Psoas muscle (tissue), 8 donors: ENCODE data around the gene AP5Z1. TPM values are rescaled to one million over a fixed set of nuclear protein-coding genes. Genes with fewer than 3 reads are reported as not detected.

Experiments used
- ATAC-seq, 4 donors: fragments of 200-7000 bp; cut with Tn5 transposase; one replicate each; pipeline ENCODE4 v1.9.1; 2020; ENCODE audit warnings: moderate library complexity in 3 of 4, mild to moderate bottlenecking in 2 of 4
- DNase-seq, 2 donors: peaks; one replicate each; pipeline ENCODE4 v3.0.0-alpha.2; 2020
- H3K27ac ChIP-seq: fragments of 200-600 bp; one replicate; pipeline ENCODE4 v1.8.0; 2022
- H3K27me3 ChIP-seq, 3 donors: fragments of 200-600 bp in 1 of 3; one replicate each; pipeline versions ENCODE4 v1.6.1 to v1.8.0; 2013 to 2022; ENCODE audit warnings: low read length in 2 of 3, mild to moderate bottlenecking in 2 of 3, moderate library complexity in 1 of 3; ENCODE audit not compliant: insufficient read depth in 3 of 3
- H3K36me3 ChIP-seq, 2 donors: fragments of 200-600 bp in 1 of 2; one replicate each; pipeline versions ENCODE4 v1.6.1 to v1.8.0; 2013 to 2022; ENCODE audit warnings: low read depth in 1 of 2, mild to moderate bottlenecking in 1 of 2, moderate library complexity in 1 of 2; ENCODE audit not compliant: insufficient read depth in 1 of 2
- H3K4me1 ChIP-seq: fragments of 200-600 bp; one replicate; pipeline ENCODE4 v1.8.0; 2022
- H3K4me3 ChIP-seq: fragments of 200-600 bp; one replicate; pipeline ENCODE4 v1.8.0; 2022; ENCODE audit warnings: mild to moderate bottlenecking
- H3K9me3 ChIP-seq: fragments of 200-600 bp; one replicate; pipeline ENCODE4 v1.8.0; 2022
- WGBS, 3 donors: extraction: QIAGEN DNeasy Blood & Tissue Kit; methylation state at CpG; one replicate each; pipeline versions ENCODE4 v1.1.6 to v1.1.7; 2013; 5-methylcytosine and 5-hydroxymethylcytosine counted together
- intact Hi-C, 2 donors: fragments of 100-400 bp; cut with DNase I; formaldehyde crosslinking; loops; one replicate each; pipeline versions ENCODE4 v1.11.0 to v1.14.2; 2022
- polyA plus RNA-seq, 3 donors: library from polyadenylated mRNA; stranded (reverse); fragments of 200-250 nt; gene quantifications; one replicate each; pipeline ENCODE4 v1.2.3, GENCODE V29; 2013
- total RNA-seq, 4 donors: library from RNA; stranded (reverse); fragmentation: NEBNext Ultra II Directional in 2 of 4; extraction: Animal tissue kit (Norgen Biotek cat#: 25700) in 2 of 4; gene quantifications; one replicate each; pipeline versions ENCODE4 v1.2.1 to v1.2.4, GENCODE V29; 2021 to 2023
- TF ChIP-seq, protein P1 (sequence below): fragments of 200-600 bp; IDR thresholded peaks from one replicate; pipeline ENCODE4 v1.8.0; 2022; ENCODE audit warnings: antibody characterized with exemption
- donor health status: healthy with polysubstance abuse.
- donor health status: DM: no; HTN: no; CAD: no; lungs with moderate emphysema.
- donor health status: Bipolar disorder and iron deficiency.
- donor health status: healthy.
- donor health status: DM: yes; HTN: yes; CAD: no.
- donor health status: DM: no; HTN: no; CAD: no.
- donor health status: DM: no; HTN: no; CAD: no.
- donor health status: DM: yes; HTN: yes; CAD: no.

AP5Z1 gene
- total and polyA plus RNA-seq, 7 donors = 6.6 to 20.1 (median 12.1) TPM

DNA sequence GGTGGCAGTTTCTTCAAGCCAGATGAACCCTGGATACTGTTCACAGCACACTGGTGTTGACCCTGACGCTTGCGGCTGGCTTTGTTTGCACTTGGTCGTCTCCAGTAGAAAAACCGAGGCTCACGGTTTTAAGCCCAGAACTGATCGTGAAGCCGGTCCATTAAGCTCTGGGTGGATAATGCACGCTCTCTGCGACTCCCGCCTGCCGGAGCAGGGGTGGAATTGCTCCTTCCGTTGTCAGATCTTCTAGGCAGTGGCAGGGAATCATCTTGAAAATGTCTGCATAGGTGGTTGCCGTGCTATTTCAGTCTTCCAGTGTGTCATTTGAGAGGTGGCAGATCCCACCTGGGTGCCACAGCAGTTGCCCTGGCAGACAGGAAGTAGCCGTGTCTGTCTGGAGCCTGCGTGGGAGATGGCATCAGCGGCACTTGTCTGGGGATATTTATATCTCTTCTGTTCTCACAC is 35.9 kb upstream of the AP5Z1 start:
- Histone ChIP-seq H3K27me3 (no peaks in the 10 kb centered on the region), H3K4me3 (peak overlapping the region; percentile 56), H3K27ac (peak overlapping the region; percentile 91), H3K36me3 (peaks cover 0 to 25% of the 10 kb centered on the region in 2 donors), H3K4me1 (peaks cover 45% of the 10 kb centered on the region), H3K9me3 (no peaks in the 10 kb centered on the region)
- TF ChIP-seq, protein P1, sequence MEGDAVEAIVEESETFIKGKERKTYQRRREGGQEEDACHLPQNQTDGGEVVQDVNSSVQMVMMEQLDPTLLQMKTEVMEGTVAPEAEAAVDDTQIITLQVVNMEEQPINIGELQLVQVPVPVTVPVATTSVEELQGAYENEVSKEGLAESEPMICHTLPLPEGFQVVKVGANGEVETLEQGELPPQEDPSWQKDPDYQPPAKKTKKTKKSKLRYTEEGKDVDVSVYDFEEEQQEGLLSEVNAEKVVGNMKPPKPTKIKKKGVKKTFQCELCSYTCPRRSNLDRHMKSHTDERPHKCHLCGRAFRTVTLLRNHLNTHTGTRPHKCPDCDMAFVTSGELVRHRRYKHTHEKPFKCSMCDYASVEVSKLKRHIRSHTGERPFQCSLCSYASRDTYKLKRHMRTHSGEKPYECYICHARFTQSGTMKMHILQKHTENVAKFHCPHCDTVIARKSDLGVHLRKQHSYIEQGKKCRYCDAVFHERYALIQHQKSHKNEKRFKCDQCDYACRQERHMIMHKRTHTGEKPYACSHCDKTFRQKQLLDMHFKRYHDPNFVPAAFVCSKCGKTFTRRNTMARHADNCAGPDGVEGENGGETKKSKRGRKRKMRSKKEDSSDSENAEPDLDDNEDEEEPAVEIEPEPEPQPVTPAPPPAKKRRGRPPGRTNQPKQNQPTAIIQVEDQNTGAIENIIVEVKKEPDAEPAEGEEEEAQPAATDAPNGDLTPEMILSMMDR = peak; percentile 55
- DNase-seq (peak; percentile 69 to 84), ATAC-seq (peak; percentile 76 to 85 (median 82))
- intact Hi-C loops = no loop called here
- 13 to 22% (median 15%) methylated on average over 16 of the region's 16 CpGs for WGBS, 3 donors

DNA sequence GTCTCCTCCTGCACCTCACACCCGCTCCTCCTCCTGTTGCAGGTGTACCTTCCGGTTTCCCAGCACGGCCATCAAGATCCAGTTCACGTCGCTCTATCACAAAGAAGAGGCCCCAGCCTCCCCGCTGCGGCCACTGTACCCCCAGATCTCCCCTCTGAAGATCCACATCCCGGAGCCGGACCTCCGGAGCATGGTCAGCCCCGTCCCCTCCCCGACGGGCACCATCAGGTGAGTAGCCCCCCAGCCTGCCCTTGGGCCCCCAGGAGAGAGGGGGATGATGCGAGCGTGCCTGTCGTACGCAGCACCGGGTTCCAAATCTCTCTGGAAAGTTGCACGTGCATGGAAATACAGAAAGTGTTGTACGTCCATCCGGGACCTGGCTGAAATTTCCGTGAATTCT is 34.6 kb upstream of the AP5Z1 start:
- WGBS, 3 donors = 90 to 96% (median 95%) methylated on average over 22 of the region's 22 CpGs
- H3K9me3 ChIP-seq = no peaks in the 10 kb centered on the region
- H3K36me3 ChIP-seq = peaks cover 0 to 25% of the 10 kb centered on the region in 2 donors
- peak overlapping the region; percentile 91 for H3K27ac ChIP-seq
- H3K4me3 ChIP-seq = no peak overlapping the region
- intact Hi-C loops = no loop called here
- peaks cover 42% of the 10 kb centered on the region for H3K4me1 ChIP-seq
- no peaks in the 10 kb centered on the region for H3K27me3 ChIP-seq
- no peak for DNase-seq
- TF ChIP-seq, protein P1 = no peak
- no peak for ATAC-seq

DNA sequence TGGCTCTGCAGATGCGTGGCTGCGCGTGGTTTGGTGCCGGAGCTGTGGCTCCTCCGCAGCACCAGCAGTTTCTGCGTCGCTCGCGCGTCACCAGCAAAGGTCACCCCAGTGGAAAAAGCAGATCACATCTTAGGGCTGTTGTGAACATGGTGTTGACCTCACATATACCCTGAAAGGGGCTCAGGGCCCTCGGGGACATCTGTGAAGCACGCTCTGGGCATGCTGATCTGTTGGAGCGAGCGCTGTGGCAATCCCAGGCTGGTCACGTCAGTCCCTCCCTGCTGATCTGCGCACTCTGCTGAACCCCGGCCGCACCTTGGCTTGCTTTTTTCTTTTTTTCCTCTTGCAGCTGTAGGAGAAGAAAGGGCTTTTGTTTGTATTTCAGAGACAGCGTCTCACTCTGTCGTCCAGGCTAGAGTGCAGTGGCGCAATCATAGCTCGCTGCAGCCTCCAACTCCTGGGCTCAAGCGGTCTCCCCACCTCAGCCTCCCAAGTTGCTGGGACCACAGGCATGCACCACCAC is 33.3 kb upstream of the AP5Z1 start:
- H3K27ac ChIP-seq = peak overlapping the region; percentile 92
- H3K4me1 ChIP-seq = peaks cover 43% of the 10 kb centered on the region
- no peak overlapping the region for H3K4me3 ChIP-seq
- 91 to 94% (median 93%) methylated on average over 23 of the region's 23 CpGs for WGBS, 3 donors
- DNase-seq (no peak), ATAC-seq (no peak)
- TF ChIP-seq, protein P1 = no peak
- H3K36me3 ChIP-seq = peaks cover 0 to 25% of the 10 kb centered on the region in 2 donors
- intact Hi-C loops = no loop called here
- H3K9me3 ChIP-seq = no peaks in the 10 kb centered on the region
- no peaks in the 10 kb centered on the region for H3K27me3 ChIP-seq

DNA sequence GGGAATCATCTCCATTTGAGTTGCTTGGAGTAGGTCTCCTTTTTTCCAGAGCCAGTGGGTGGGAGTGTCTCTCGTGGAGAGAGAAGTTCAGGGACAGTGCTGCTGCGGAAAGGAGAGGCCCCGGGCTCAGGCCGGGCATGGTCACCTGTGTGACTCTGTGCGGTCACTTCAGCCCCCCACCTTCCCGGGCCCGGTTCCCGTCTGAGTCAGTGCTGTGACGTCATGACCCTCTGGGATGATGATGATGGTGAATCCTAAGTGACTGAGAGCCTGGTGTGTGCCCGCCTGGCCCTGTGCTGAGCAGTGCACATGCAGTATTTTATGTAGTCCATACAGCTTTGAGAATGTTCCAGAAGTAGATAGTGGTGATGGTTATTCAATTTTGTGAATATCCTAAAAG is 32.6 kb upstream of the AP5Z1 start:
- peaks cover 45% of the 10 kb centered on the region for H3K4me1 ChIP-seq
- H3K4me3 ChIP-seq = no peak overlapping the region
- TF ChIP-seq, protein P1 = no peak
- H3K27ac ChIP-seq = peak overlapping the region; percentile 92
- no peaks in the 10 kb centered on the region for H3K9me3 ChIP-seq
- 85 to 94% (median 87%) methylated on average over 10 of the region's 10 CpGs for WGBS, 3 donors
- ATAC-seq (no peak), DNase-seq (no peak)
- peaks cover 0 to 32% of the 10 kb centered on the region in 2 donors for H3K36me3 ChIP-seq
- intact Hi-C loops = no loop called here
- no peaks in the 10 kb centered on the region for H3K27me3 ChIP-seq
